OCI-LY3 (cell line): ENCODE results near the gene RLN1.

ENCODE experiments used
- H2AFZ ChIP-seq: fragments of 200-600, 300-600 bp; shearing (Covaris generic); 2 replicates; pipeline ENCODE4 v1.6.0; 2014; ENCODE audit warnings: antibody characterized with exemption, low read depth, low read length
- H3K27ac ChIP-seq: fragments of 200-600, 300-600 bp; sonication (generic); 2 replicates; pipeline ENCODE4 v1.5.1; 2014; ENCODE audit warnings: mild to moderate bottlenecking, low read length, moderate library complexity, mixed read lengths
- H3K27me3 ChIP-seq: fragments of 200-600, 300-600 bp; sonication (generic); 2 replicates; pipeline ENCODE4 v1.6.1; 2014; ENCODE audit warnings: low read depth, low read length, mixed read lengths
- H3K36me3 ChIP-seq: fragments of 200-600, 300-600 bp; sonication (generic); replicated peaks from 2 replicates; pipeline ENCODE3; 2014; ENCODE audit warnings: low read depth, low read length, mixed read lengths
- H3K4me1 ChIP-seq: fragments of 300-600, 200-600 bp; sonication (generic); 2 replicates; pipeline ENCODE4 v1.6.1; 2014; ENCODE audit warnings: low read length, mixed read lengths
- H3K4me2 ChIP-seq: fragments of 200-600, 300-600 bp; sonication (generic); 2 replicates; pipeline ENCODE4 v1.6.1; 2014; ENCODE audit warnings: low read length, mixed read lengths
- H3K4me3 ChIP-seq: fragments of 300-600, 200-600 bp; sonication (generic); 2 replicates; pipeline ENCODE4 v1.5.1; 2014; ENCODE audit warnings: antibody characterized with exemption, mild to moderate bottlenecking, low read length, moderate library complexity
- H3K79me2 ChIP-seq: fragments of 300-600, 200-600 bp; shearing (Covaris generic); 2 replicates; pipeline ENCODE4 v1.6.1; 2014; ENCODE audit warnings: mild to moderate bottlenecking, low read length, mixed read lengths
- H3K9ac ChIP-seq: fragments of 300-600, 200-600 bp; shearing (Covaris generic); 2 replicates; pipeline ENCODE4 v1.6.0; 2014; ENCODE audit warnings: mild to moderate bottlenecking, low read length, moderate library complexity
- H3K9me3 ChIP-seq: fragments of 200-600, 300-600 bp; shearing (Covaris generic); 2 replicates; pipeline ENCODE4 v1.6.1; 2014; ENCODE audit warnings: low read length, mixed read lengths; ENCODE audit not compliant: insufficient read depth
- H4K20me1 ChIP-seq: fragments of 200-600, 300-600 bp; sonication (generic); 2 replicates; pipeline ENCODE4 v1.6.1; 2016; ENCODE audit warnings: low read length, mixed read lengths; ENCODE audit not compliant: insufficient read depth
- EZH2phosphoT487 ChIP-seq: fragments of 200-600 bp; shearing (Covaris generic); IDR thresholded peaks from 2 replicates; pipeline ENCODE4 v1.6.1; 2018; ENCODE audit warnings: antibody characterized with exemption, mixed run types, low read depth
- TF ChIP-seq, protein P1 (sequence below): fragments of 200-600, 300-600 bp; sonication (generic); IDR thresholded peaks from 2 replicates; pipeline ENCODE4 v1.5.1; 2014; ENCODE audit warnings: antibody characterized with exemption, low read length, low read depth

RLN1 gene

DNA sequence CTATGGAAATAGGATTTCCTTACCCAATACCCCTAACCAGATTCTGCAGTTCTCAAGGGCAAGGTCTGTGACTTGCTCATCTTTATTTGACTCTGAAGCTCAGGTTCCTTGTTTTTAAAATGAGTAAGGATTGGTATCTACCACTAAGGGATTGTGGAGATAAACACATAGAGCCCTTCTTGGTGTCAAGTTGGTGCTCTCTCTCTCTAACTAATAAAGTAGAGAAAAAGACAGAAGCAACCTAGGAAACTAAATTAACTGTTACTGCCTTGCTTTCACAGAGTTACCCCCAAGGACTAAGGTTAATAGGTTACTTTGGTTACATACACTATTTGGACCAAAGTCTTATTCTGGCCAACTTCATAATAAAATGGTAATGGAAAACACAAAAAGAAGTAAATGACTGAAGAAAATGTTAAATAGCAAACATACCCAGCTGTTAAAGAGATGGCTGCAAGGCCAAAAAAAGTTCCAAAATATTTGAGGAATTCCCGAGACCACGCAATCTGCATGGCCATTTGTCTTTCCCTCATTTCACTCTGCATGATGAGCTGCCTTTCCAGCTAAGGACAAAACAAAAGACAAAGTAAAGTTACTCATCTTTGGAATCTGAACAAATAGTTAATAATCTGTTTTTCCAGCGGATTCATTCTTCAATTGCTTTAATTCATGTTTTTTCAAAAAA lies 21.8 kb upstream of the RLN1 start:
- Histone ChIP-seq H3K4me3 (no peak overlapping the region), H3K4me2 (no peak overlapping the region)

DNA sequence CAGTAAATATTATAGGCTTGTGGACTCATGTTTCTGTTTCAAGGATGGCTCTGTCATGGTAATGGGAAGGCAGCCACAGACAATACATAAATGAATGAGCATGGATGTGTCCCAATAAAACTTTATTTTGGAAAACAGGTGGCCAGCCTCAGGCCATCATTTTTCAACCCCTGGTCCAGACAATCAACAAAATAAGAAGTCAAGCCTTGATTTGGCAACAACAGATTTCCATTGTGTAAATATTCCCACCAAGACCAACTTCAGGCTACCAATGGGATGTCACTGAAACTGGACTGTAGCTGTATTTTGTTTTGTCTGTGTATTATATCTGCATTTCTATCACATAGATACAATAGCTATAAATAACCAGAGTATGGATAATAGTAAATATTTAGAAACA lies 20.7 kb upstream of the RLN1 start:
- no peak overlapping the region for H3K4me2 ChIP-seq
- no peak overlapping the region for H3K9ac ChIP-seq
- H3K9me3 ChIP-seq: no peaks in the 10 kb centered on the region
- H3K4me1 ChIP-seq: peaks cover 21% of the 10 kb centered on the region
- no peaks in the 10 kb centered on the region for H3K27me3 ChIP-seq
- no peak overlapping the region for H3K27ac ChIP-seq
- H4K20me1 ChIP-seq: no peaks in the 10 kb centered on the region
- no peaks in the 10 kb centered on the region for H3K79me2 ChIP-seq
- TF ChIP-seq, protein P1, sequence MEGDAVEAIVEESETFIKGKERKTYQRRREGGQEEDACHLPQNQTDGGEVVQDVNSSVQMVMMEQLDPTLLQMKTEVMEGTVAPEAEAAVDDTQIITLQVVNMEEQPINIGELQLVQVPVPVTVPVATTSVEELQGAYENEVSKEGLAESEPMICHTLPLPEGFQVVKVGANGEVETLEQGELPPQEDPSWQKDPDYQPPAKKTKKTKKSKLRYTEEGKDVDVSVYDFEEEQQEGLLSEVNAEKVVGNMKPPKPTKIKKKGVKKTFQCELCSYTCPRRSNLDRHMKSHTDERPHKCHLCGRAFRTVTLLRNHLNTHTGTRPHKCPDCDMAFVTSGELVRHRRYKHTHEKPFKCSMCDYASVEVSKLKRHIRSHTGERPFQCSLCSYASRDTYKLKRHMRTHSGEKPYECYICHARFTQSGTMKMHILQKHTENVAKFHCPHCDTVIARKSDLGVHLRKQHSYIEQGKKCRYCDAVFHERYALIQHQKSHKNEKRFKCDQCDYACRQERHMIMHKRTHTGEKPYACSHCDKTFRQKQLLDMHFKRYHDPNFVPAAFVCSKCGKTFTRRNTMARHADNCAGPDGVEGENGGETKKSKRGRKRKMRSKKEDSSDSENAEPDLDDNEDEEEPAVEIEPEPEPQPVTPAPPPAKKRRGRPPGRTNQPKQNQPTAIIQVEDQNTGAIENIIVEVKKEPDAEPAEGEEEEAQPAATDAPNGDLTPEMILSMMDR: no peak
- no peak for TF ChIP-seq EZH2phosphoT487
- no peaks in the 10 kb centered on the region for H3K36me3 ChIP-seq
- H3K4me3 ChIP-seq: no peak overlapping the region
- no peak overlapping the region for H2AFZ ChIP-seq

More for the DNA sequence above, 21.8 kb upstream of the RLN1 start:
- H3K27me3 ChIP-seq: no peaks in the 10 kb centered on the region
- no peak overlapping the region for H3K9ac ChIP-seq
- no peak overlapping the region for H3K27ac ChIP-seq
- no peak overlapping the region for H2AFZ ChIP-seq
- H4K20me1 ChIP-seq: no peaks in the 10 kb centered on the region
- peaks cover 22% of the 10 kb centered on the region for H3K4me1 ChIP-seq
- no peaks in the 10 kb centered on the region for H3K36me3 ChIP-seq
- no peaks in the 10 kb centered on the region for H3K79me2 ChIP-seq
- H3K9me3 ChIP-seq: no peaks in the 10 kb centered on the region
- TF ChIP-seq, protein P1: no peak
- no peak for TF ChIP-seq EZH2phosphoT487

DNA sequence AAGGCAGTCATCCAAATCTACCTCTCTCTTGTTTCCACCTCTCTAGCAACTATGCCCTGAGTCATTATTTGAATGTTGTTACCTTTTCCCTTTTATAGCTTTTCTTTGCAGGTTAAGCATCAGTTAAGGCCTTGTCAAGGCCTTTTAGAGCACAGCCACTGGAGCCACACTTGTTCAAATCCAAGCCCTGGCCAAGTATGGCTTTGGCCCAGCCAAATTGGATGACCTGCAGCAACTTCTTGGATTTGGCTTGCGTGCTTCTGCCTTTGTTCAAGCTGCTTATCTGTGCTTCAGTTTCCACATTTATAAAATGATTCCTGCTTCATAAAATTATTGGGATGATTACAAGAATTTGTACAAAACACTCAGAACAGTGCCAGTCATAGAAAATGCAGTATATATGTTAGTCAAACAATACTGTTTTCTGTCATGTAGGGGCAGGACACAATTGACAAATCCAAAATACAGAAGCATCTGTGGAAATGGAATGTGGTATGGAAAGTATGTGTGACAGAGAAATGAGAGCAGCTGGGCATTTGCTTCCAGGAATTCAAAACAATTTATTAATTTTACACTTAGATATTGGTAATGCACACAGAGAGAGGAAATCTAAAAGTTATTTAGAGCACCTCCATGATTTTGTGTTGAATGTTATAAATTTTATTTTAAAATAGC lies 17.9 kb upstream of the RLN1 start:
- Histone ChIP-seq H3K4me3 (no peak overlapping the region), H3K4me2 (no peak overlapping the region), H3K27ac (no peak overlapping the region), H3K79me2 (no peaks in the 10 kb centered on the region), H3K9me3 (no peaks in the 10 kb centered on the region), H2AFZ (no peak overlapping the region), H3K27me3 (no peaks in the 10 kb centered on the region), H3K4me1 (no peaks in the 10 kb centered on the region), H3K9ac (no peak overlapping the region), H4K20me1 (no peaks in the 10 kb centered on the region), H3K36me3 (no peaks in the 10 kb centered on the region)
- TF ChIP-seq, protein P1: no peak
- no peak for TF ChIP-seq EZH2phosphoT487

DNA sequence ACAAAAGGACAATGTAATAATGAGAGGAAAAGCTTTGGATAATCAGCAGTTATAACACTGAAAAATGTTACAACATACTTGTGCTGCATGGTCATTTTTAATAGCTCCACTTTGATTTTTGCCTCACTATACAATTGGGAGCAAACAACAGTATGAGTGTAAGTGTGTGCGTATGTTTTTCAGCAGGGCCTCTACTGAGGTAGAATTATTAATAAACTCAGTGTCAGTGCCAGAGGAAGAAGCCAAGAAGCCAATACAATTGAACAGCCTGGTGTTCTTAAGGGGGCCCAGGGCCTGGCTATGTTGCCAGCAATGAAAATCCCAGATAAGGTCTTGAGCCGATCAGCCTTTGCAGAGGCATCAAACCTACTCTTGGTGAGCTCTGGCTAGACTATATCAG lies 16.1 kb upstream of the RLN1 start:
- TF ChIP-seq, protein P1: no peak
- TF ChIP-seq EZH2phosphoT487: no peak
- Histone ChIP-seq H3K4me3 (no peak overlapping the region), H3K27me3 (no peaks in the 10 kb centered on the region)

More for the DNA sequence above, 16.1 kb upstream of the RLN1 start:
- Histone ChIP-seq H3K9me3 (no peaks in the 10 kb centered on the region), H3K36me3 (no peaks in the 10 kb centered on the region), H4K20me1 (no peaks in the 10 kb centered on the region), H3K4me1 (no peaks in the 10 kb centered on the region), H3K27ac (no peak overlapping the region), H3K79me2 (no peaks in the 10 kb centered on the region), H3K9ac (no peak overlapping the region), H3K4me2 (no peak overlapping the region), H2AFZ (no peak overlapping the region)
